ENCODE results near the gene CENPB. TPM values are rescaled to one million over a fixed set of nuclear protein-coding genes. Genes with fewer than 3 reads are reported as not detected.

CENPB gene
- total and polyA plus RNA-seq, 2 of the 4 experiments (the other 2 are of a cell fraction) = 45.7 to 59.1 TPM

GRCh38 chr20:3804254-3804751 lies 17.8 kb upstream of the CENPB start:
- DNase-seq = no peak
- dilution Hi-C loops (cut with HindIII; ENCODE audit: low sequenced_read_pairs, unreplicated experiment) (no loop called here), intact Hi-C loops (cut with micrococcal nuclease) (no loop called here), in situ Hi-C loops (cut with MboI; ENCODE audit: low sequenced_read_pairs) (no loop called here)
- Histone ChIP-seq H3K79me1 (ENCODE audit: low read depth in 1 of 2, low read length in 2 of 2) (peaks cover 19 to 86% of the 10 kb centered on the region in 2 experiments), H2BK15ac (ENCODE audit: low read depth, low read length) (0 out of 3 replicates have a peak overlapping the region, but pooled peaks have one; percentile 51), H3K4me3 (ENCODE audit: insufficient read depth, low read depth, low read length) (no peak overlapping the region), H2BK20ac (ENCODE audit: low read depth, low read length) (peak overlapping the region; percentile 52; the same call in 1 of the 2 replicates), H3K18ac (ENCODE audit: low read depth, low read length) (no peak overlapping the region), H4K5ac (ENCODE audit: low read depth, low read length) (no peak overlapping the region), H3K23ac (ENCODE audit: low read depth, low read length) (no peak overlapping the region), H2BK120ac (ENCODE audit: low read depth, low read length) (peak overlapping the region; percentile 51), H3K36me3 (ENCODE audit: control insufficient read depth, insufficient read depth, low read length) (peaks cover 64% of the 10 kb centered on the region), H3K4ac (ENCODE audit: low read depth, low read length) (peak overlapping the region; percentile 56; the same call in 1 of the 2 replicates), H2AK5ac (ENCODE audit: low read depth, low read length) (peak overlapping the region; percentile 4; the same call in 1 of the 2 replicates), H3K4me2 (ENCODE audit: low read depth, low read length) (no peak overlapping the region), H3K9ac (ENCODE audit: low read depth, low read length) (no peak overlapping the region), H2AK9ac (replicated peaks; ENCODE audit: low read depth, low read length, poor library complexity) (peak overlapping the region; percentile 86), H4K8ac (ENCODE audit: low read depth in 2 of 2, low read length in 2 of 2) (no peak overlapping the region), H3K4me1 (ENCODE audit: control insufficient read depth, insufficient read depth, low read length) (peaks cover 31% of the 10 kb centered on the region), H4K20me1 (ENCODE audit: insufficient read depth, low read length) (no peaks in the 10 kb centered on the region), H2AFZ (replicated peaks; ENCODE audit: low read length, poor library complexity) (no peak overlapping the region), H3K9me3 (ENCODE audit: control insufficient read depth, insufficient read depth, low read length) (no peaks in the 10 kb centered on the region), H3K27me3 (ENCODE audit: control insufficient read depth, insufficient read depth, low read length) (no peaks in the 10 kb centered on the region), H4K91ac (ENCODE audit: insufficient read depth, low read depth, low read length) (peak overlapping the region; percentile 51; the same call in 1 of the 2 replicates), H3K27ac (ENCODE audit: insufficient read depth, low read length) (peak overlapping the region; percentile 18; the same call in 1 of the 2 replicates), H2BK5ac (ENCODE audit: low read depth, low read length, poor library complexity, severe bottlenecking) (peak overlapping the region; percentile 29), H3K56ac (ENCODE audit: extremely low read depth, insufficient read depth, low read length) (no peak overlapping the region), H3K14ac (replicated peaks; ENCODE audit: low read depth, low read length) (no peak overlapping the region), H3K9me1 (ENCODE audit: insufficient read depth, low read length) (peaks cover 32% of the 10 kb centered on the region)
- ATAC-seq (ENCODE audit: low read depth) = no peak
- CTCF ChIA-PET = interaction anchor here (1.3 kb wide), 1 partner anchor 14 kb away, joined by 4 read pairs; no protein-coding TSS in a partner anchor
- TF ChIP-seq FOS (IDR thresholded peaks at IDR 0.05; ENCODE audit: low read depth, low read length) (no peak), MAZ (IDR thresholded peaks at IDR 0.05; ENCODE audit: borderline replicate concordance, low read depth, low read length) (no peak), RAD21 (IDR thresholded peaks at IDR 0.05; ENCODE audit: low read length) (no peak), MXI1 (IDR thresholded peaks at IDR 0.05; ENCODE audit: borderline replicate concordance, low read depth, low read length) (no peak), CEBPB (IDR thresholded peaks at IDR 0.05; ENCODE audit: low read depth, low read length) (peak; percentile 50)
- no TSS peak for BruUV-seq (replicated peaks)
- WGBS, 2 experiments (ENCODE audit: extremely low coverage in 2 of 2, insufficient read length in 1 of 2) = 100% methylated on average over 3 of the region's 11 CpGs; no CpG with 5 or more reads in 1 of the 2 experiments
- POLR2A ChIA-PET (ENCODE audit: unreplicated experiment) = no interaction called here

Measured in IMR-90 (cell line).